ENCODE results near the gene SRD5A1. TPM values are rescaled to one million over a fixed set of nuclear protein-coding genes. Genes with fewer than 3 reads are reported as not detected.

SRD5A1 gene
- total and polyA plus RNA-seq, 2 of the 8 experiments (the other 6 are each of a cell fraction or from before 2014, with no cell fraction given): 34.7 to 42.4 TPM

GRCh38 chr5:6700685-6701355 is 67.6 kb downstream of the SRD5A1 start (continued):
- TF ChIP-seq, protein P1, sequence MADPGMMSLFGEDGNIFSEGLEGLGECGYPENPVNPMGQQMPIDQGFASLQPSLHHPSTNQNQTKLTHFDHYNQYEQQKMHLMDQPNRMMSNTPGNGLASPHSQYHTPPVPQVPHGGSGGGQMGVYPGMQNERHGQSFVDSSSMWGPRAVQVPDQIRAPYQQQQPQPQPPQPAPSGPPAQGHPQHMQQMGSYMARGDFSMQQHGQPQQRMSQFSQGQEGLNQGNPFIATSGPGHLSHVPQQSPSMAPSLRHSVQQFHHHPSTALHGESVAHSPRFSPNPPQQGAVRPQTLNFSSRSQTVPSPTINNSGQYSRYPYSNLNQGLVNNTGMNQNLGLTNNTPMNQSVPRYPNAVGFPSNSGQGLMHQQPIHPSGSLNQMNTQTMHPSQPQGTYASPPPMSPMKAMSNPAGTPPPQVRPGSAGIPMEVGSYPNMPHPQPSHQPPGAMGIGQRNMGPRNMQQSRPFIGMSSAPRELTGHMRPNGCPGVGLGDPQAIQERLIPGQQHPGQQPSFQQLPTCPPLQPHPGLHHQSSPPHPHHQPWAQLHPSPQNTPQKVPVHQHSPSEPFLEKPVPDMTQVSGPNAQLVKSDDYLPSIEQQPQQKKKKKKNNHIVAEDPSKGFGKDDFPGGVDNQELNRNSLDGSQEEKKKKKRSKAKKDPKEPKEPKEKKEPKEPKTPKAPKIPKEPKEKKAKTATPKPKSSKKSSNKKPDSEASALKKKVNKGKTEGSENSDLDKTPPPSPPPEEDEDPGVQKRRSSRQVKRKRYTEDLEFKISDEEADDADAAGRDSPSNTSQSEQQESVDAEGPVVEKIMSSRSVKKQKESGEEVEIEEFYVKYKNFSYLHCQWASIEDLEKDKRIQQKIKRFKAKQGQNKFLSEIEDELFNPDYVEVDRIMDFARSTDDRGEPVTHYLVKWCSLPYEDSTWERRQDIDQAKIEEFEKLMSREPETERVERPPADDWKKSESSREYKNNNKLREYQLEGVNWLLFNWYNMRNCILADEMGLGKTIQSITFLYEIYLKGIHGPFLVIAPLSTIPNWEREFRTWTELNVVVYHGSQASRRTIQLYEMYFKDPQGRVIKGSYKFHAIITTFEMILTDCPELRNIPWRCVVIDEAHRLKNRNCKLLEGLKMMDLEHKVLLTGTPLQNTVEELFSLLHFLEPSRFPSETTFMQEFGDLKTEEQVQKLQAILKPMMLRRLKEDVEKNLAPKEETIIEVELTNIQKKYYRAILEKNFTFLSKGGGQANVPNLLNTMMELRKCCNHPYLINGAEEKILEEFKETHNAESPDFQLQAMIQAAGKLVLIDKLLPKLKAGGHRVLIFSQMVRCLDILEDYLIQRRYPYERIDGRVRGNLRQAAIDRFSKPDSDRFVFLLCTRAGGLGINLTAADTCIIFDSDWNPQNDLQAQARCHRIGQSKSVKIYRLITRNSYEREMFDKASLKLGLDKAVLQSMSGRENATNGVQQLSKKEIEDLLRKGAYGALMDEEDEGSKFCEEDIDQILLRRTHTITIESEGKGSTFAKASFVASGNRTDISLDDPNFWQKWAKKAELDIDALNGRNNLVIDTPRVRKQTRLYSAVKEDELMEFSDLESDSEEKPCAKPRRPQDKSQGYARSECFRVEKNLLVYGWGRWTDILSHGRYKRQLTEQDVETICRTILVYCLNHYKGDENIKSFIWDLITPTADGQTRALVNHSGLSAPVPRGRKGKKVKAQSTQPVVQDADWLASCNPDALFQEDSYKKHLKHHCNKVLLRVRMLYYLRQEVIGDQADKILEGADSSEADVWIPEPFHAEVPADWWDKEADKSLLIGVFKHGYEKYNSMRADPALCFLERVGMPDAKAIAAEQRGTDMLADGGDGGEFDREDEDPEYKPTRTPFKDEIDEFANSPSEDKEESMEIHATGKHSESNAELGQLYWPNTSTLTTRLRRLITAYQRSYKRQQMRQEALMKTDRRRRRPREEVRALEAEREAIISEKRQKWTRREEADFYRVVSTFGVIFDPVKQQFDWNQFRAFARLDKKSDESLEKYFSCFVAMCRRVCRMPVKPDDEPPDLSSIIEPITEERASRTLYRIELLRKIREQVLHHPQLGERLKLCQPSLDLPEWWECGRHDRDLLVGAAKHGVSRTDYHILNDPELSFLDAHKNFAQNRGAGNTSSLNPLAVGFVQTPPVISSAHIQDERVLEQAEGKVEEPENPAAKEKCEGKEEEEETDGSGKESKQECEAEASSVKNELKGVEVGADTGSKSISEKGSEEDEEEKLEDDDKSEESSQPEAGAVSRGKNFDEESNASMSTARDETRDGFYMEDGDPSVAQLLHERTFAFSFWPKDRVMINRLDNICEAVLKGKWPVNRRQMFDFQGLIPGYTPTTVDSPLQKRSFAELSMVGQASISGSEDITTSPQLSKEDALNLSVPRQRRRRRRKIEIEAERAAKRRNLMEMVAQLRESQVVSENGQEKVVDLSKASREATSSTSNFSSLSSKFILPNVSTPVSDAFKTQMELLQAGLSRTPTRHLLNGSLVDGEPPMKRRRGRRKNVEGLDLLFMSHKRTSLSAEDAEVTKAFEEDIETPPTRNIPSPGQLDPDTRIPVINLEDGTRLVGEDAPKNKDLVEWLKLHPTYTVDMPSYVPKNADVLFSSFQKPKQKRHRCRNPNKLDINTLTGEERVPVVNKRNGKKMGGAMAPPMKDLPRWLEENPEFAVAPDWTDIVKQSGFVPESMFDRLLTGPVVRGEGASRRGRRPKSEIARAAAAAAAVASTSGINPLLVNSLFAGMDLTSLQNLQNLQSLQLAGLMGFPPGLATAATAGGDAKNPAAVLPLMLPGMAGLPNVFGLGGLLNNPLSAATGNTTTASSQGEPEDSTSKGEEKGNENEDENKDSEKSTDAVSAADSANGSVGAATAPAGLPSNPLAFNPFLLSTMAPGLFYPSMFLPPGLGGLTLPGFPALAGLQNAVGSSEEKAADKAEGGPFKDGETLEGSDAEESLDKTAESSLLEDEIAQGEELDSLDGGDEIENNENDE (IDR thresholded peaks at IDR 0.05; ENCODE audit: insufficient replicate concordance, low read length): no peak
- TF ChIP-seq GABPA (IDR thresholded peaks at IDR 0.05; ENCODE audit: borderline replicate concordance, insufficient read depth, low read length) (no peak), SIX5 (IDR thresholded peaks at IDR 0.05; ENCODE audit: low read depth, low read length) (no peak), JUND (IDR thresholded peaks at IDR 0.05; ENCODE audit: low read length) (no peak), PHF8 (conservative IDR thresholded peaks at IDR 0.05; ENCODE audit: low read depth, low read length) (no peak), CTCF (IDR thresholded peaks at IDR 0.05; ENCODE audit: control extremely low read depth in 1 of 3, insufficient read depth in 1 of 3, low read depth in 1 of 3, low read length in 3 of 3) (no peak), CTBP2 (IDR thresholded peaks at IDR 0.05; ENCODE audit: borderline replicate concordance, insufficient read depth, insufficient read length, low read length) (no peak), POLR2A (IDR thresholded peaks at IDR 0.05; ENCODE audit: control extremely low read depth in 1 of 2, low read depth in 2 of 2, low read length in 2 of 2) (no peak)

All from H1 (cell line).